ENCODE measurements around the gene OBSCN.

GRCh38 chr1:228397966-228398365, 190.1 kb downstream of the OBSCN start:
- TF ChIP-seq CTCF (conservative IDR thresholded peaks at IDR 0.05) = no peak
- no peak for TF ChIP-seq ZFX (IDR thresholded peaks at IDR 0.05)

Data from C4-2B (cell line).